ENCODE results near the gene PHACTR1.

The PHACTR1 gene

DNA sequence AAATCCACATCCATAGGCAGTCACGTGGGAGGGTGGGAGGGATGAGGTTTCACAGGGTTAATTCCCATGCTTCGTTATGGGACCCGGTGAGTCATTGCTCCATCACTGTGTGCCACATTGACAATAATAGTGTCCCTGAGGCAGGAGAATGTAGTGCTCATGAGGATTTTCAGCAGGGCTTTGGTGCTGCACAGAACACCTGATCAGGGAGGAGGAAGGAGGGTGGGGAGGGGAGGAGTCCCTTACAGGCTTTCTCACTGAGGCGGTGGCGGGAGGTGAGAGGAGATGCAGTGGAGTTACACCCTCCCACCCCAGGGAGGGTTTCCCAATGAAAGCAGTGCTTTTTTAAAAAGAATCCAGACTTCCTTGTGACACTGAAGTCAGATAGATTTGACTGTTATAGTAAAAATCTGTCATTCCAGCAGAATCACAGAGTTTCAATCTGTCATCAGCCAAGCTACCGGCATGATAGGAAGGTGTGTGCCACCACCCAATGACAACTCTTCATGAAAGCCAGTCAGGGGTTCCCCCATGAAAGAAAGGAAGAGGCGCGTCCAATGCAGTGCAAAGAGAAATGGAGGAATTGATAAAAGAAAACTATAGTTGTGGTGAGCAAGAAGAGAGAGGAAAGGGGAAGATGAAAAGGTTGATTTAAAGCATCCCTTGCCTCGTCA is 467.0 kb downstream of the PHACTR1 start:
- no peak for ATAC-seq
- TF ChIP-seq PPARA (CRISPR knock-in tag; IDR thresholded peaks at IDR 0.05; ENCODE audit: borderline replicate concordance), result no peak
- no peak for TF ChIP-seq ISL1 (CRISPR knock-in tag; IDR thresholded peaks at IDR 0.05)
- no peak for TF ChIP-seq CSDC2 (CRISPR knock-in tag; IDR thresholded peaks at IDR 0.05)
- no peak for TF ChIP-seq ZC3H10 (CRISPR knock-in tag; IDR thresholded peaks at IDR 0.05)
- TF ChIP-seq POU6F1 (CRISPR knock-in tag; IDR thresholded peaks at IDR 0.05; ENCODE audit: borderline replicate concordance, low read depth), result no peak
- TF ChIP-seq SNAI2 (CRISPR knock-in tag; IDR thresholded peaks at IDR 0.05), result no peak
- TF ChIP-seq, protein P1, sequence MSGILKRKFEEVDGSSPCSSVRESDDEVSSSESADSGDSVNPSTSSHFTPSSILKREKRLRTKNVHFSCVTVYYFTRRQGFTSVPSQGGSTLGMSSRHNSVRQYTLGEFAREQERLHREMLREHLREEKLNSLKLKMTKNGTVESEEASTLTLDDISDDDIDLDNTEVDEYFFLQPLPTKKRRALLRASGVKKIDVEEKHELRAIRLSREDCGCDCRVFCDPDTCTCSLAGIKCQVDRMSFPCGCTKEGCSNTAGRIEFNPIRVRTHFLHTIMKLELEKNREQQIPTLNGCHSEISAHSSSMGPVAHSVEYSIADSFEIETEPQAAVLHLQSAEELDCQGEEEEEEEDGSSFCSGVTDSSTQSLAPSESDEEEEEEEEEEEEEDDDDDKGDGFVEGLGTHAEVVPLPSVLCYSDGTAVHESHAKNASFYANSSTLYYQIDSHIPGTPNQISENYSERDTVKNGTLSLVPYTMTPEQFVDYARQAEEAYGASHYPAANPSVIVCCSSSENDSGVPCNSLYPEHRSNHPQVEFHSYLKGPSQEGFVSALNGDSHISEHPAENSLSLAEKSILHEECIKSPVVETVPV (CRISPR knock-in tag; IDR thresholded peaks at IDR 0.05), result no peak
- no peak for TF ChIP-seq ZFP3 (CRISPR knock-in tag; IDR thresholded peaks at IDR 0.05)
- no peak for TF ChIP-seq ZNF8 (CRISPR knock-in tag; IDR thresholded peaks at IDR 0.05)
- no peak for TF ChIP-seq RARB (CRISPR knock-in tag; IDR thresholded peaks at IDR 0.05)
- no peak for TF ChIP-seq TOX (CRISPR knock-in tag; IDR thresholded peaks at IDR 0.05; ENCODE audit: borderline replicate concordance)
- TF ChIP-seq ZNF70 (CRISPR knock-in tag; IDR thresholded peaks at IDR 0.05), result no peak
- TF ChIP-seq, protein P2, sequence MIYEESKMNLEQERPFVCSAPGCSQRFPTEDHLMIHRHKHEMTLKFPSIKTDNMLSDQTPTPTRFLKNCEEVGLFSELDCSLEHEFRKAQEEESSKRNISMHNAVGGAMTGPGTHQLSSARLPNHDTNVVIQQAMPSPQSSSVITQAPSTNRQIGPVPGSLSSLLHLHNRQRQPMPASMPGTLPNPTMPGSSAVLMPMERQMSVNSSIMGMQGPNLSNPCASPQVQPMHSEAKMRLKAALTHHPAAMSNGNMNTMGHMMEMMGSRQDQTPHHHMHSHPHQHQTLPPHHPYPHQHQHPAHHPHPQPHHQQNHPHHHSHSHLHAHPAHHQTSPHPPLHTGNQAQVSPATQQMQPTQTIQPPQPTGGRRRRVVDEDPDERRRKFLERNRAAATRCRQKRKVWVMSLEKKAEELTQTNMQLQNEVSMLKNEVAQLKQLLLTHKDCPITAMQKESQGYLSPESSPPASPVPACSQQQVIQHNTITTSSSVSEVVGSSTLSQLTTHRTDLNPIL (CRISPR knock-in tag; IDR thresholded peaks at IDR 0.05; ENCODE audit: low read depth), result no peak
- TF ChIP-seq, protein P3, sequence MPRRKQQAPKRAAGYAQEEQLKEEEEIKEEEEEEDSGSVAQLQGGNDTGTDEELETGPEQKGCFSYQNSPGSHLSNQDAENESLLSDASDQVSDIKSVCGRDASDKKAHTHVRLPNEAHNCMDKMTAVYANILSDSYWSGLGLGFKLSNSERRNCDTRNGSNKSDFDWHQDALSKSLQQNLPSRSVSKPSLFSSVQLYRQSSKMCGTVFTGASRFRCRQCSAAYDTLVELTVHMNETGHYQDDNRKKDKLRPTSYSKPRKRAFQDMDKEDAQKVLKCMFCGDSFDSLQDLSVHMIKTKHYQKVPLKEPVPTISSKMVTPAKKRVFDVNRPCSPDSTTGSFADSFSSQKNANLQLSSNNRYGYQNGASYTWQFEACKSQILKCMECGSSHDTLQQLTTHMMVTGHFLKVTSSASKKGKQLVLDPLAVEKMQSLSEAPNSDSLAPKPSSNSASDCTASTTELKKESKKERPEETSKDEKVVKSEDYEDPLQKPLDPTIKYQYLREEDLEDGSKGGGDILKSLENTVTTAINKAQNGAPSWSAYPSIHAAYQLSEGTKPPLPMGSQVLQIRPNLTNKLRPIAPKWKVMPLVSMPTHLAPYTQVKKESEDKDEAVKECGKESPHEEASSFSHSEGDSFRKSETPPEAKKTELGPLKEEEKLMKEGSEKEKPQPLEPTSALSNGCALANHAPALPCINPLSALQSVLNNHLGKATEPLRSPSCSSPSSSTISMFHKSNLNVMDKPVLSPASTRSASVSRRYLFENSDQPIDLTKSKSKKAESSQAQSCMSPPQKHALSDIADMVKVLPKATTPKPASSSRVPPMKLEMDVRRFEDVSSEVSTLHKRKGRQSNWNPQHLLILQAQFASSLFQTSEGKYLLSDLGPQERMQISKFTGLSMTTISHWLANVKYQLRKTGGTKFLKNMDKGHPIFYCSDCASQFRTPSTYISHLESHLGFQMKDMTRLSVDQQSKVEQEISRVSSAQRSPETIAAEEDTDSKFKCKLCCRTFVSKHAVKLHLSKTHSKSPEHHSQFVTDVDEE (CRISPR knock-in tag; IDR thresholded peaks at IDR 0.05), result no peak
- no peak for TF ChIP-seq ZFP30 (CRISPR knock-in tag; IDR thresholded peaks at IDR 0.05)
- TF ChIP-seq ARNTL (CRISPR knock-in tag; IDR thresholded peaks at IDR 0.05; ENCODE audit: borderline replicate concordance, low read depth), result no peak

DNA sequence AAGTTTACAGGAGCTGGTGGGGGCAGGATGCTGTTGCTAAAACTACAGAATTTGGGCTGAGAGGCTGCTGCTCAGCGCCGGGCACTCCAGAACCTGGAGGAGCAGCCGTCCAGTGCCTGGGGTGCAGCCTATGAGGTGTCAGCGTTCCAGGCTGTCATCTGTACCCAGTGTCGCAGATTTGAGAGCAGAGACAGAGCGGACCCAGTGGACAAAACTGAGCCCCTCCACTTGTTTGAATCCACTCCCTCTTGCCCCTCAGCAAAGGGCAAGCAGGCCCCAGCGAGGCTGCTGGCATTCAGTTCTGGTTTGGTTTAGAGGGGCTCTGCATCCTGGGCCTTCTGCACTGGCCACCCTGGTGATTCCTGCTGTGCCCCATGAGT is 467.5 kb downstream of the PHACTR1 start:
- TF ChIP-seq ESRRG (CRISPR knock-in tag; IDR thresholded peaks at IDR 0.05) (no peak), ARNTL (CRISPR knock-in tag; IDR thresholded peaks at IDR 0.05; ENCODE audit: borderline replicate concordance, low read depth) (no peak)
- no peak for ATAC-seq

DNA sequence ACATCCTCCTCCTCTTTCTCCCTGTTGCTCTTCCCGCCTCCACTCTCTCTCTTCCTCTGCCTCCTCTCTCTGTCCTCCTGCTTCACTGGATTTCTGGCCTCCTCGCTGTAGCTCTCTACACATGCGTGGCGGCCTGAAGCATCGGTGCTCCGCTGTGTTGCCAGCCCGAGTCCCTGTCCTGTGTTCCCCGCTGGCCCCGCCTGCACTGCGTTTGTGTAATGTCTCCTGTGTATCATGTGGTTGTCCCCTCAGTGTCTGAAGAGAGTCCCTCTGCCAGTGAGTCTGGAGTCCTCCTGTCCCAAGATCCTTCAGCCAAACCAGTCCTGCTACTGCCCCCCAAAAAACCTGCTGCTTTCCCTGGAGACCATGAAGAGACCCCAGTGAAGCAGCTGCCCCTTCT is 468.0 kb downstream of the PHACTR1 start:
- no peak for ATAC-seq
- no peak for TF ChIP-seq ZC3H10 (CRISPR knock-in tag; IDR thresholded peaks at IDR 0.05)
- TF ChIP-seq RARB (CRISPR knock-in tag; IDR thresholded peaks at IDR 0.05), result no peak
- no peak for TF ChIP-seq GLIS3 (CRISPR knock-in tag; IDR thresholded peaks at IDR 0.05)
- TF ChIP-seq ZNF8 (CRISPR knock-in tag; IDR thresholded peaks at IDR 0.05), result no peak
- TF ChIP-seq, protein P4, sequence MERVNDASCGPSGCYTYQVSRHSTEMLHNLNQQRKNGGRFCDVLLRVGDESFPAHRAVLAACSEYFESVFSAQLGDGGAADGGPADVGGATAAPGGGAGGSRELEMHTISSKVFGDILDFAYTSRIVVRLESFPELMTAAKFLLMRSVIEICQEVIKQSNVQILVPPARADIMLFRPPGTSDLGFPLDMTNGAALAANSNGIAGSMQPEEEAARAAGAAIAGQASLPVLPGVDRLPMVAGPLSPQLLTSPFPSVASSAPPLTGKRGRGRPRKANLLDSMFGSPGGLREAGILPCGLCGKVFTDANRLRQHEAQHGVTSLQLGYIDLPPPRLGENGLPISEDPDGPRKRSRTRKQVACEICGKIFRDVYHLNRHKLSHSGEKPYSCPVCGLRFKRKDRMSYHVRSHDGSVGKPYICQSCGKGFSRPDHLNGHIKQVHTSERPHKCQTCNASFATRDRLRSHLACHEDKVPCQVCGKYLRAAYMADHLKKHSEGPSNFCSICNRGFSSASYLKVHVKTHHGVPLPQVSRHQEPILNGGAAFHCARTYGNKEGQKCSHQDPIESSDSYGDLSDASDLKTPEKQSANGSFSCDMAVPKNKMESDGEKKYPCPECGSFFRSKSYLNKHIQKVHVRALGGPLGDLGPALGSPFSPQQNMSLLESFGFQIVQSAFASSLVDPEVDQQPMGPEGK (CRISPR knock-in tag; IDR thresholded peaks at IDR 0.05; ENCODE audit: borderline replicate concordance), result no peak

DNA sequence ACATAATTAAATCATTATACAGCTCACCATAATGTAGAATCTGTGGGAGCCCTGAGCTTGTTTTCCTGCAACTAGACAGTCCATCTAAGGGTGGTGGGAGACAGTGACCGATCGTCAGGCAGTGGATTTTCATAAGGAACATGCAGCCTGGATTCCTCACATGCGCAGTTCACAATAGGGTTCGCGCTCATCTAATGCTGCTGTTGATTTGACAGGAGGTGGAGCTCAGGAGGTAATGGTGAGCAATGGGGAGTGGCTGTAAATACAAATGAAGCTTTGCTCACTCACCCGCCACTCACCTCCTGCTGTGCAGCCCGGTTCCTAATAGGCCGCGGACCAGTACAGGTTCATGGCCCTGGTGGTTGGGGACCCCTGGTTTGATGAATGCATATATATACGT is 470.3 kb downstream of the PHACTR1 start:
- no peak for ATAC-seq
- TF ChIP-seq OSR1 (CRISPR knock-in tag; IDR thresholded peaks at IDR 0.05), result no peak
- TF ChIP-seq ZC3H10 (CRISPR knock-in tag; IDR thresholded peaks at IDR 0.05), result no peak

Measured in SK-N-SH treated with all-trans-retinoic acid at 6 μM for 48 hours (cell line).